GM19468 (cell line): ENCODE data around the gene OR6C70.

Experiments used
- ATAC-seq: cut with Tn5 transposase; IDR thresholded peaks from one replicate; pipeline ENCODE4 v1.9.1; 2021; ENCODE audit warnings: mild to moderate bottlenecking, moderate library complexity, moderate number of reproducible peaks; ENCODE audit not compliant: unreplicated experiment; ENCODE audit errors: extremely low read depth

Gene OR6C70

GRCh38 chr12:55420307-55420962 is 49.5 kb downstream of the OR6C70 start:
- ATAC-seq = no peak
